Left ventricle myocardium superior (tissue), 1 donor: ENCODE results near the gene ETNK1. TPM values are rescaled to one million over a fixed set of nuclear protein-coding genes. Genes with fewer than 3 reads are reported as not detected.

ENCODE experiments used
- ATAC-seq: fragments of 200-7000 bp; cut with Tn5 transposase; one replicate; pipeline ENCODE4 v1.9.1; 2020; ENCODE audit warnings: mild to moderate bottlenecking, moderate library complexity
- DNase-seq: peaks from one replicate; pipeline ENCODE4 v3.0.0-alpha.2; 2020
- intact Hi-C: fragments of 100-400 bp; cut with micrococcal nuclease; formaldehyde crosslinking; loops from one replicate; pipeline ENCODE4 v1.11.0; 2022
- total RNA-seq: library from RNA; stranded (reverse); fragmentation: NEBNext Ultra II Directional; extraction: Animal tissue kit (Norgen Biotek cat#: 25700); gene quantifications from one replicate; pipeline ENCODE4 v1.2.1, GENCODE V29; 2021
- donor health status: DM: no; HTN: yes; CAD: no; lungs with severe emphysema.

The ETNK1 gene
- total RNA-seq, 1 donor from 2014 or later, result 19.0 TPM

GRCh38 chr12:22722081-22722480 lies 97.1 kb downstream of the ETNK1 start:
- no peak for ATAC-seq
- intact Hi-C loops, result no loop called here
- no peak for DNase-seq

DNA sequence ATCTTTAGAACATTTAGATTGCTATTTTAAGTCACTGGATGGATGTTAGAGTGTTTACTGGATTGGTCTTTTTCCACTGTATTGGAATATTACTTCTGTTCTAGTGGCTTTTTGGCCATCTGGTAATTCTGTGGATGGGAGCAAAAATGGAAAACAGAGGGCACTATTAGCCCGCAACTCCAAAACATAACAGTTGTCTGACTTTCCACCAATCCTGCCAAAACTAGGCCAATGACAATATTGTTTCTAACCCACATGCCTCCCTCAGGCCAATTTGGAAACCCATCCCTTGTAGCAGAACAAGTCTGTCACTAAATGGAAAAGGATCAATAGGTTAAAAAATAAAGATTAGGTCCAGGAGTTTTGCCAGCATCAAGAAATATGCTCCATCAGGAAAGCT lies 97.8 kb downstream of the ETNK1 start:
- DNase-seq, result no peak
- intact Hi-C loops, result no loop called here
- no peak for ATAC-seq

- intact Hi-C loops, result no loop called here
- no peak for ATAC-seq
- DNase-seq, result no peak
Observed at GRCh38 chr12:22728987-22729386, 104.0 kb downstream of the ETNK1 start.

GRCh38 chr12:22729431-22729956 lies 104.5 kb downstream of the ETNK1 start:
- DNase-seq, result no peak
- ATAC-seq, result no peak
- intact Hi-C loops, result no loop called here

GRCh38 chr12:22729957-22730443 lies 105.0 kb downstream of the ETNK1 start:
- ATAC-seq, result peak; percentile 66
- intact Hi-C loops, result no loop called here

GRCh38 chr12:22731236-22731635 lies 106.3 kb downstream of the ETNK1 start:
- intact Hi-C loops, result no loop called here
- no peak for DNase-seq
- ATAC-seq, result no peak

More at GRCh38 chr12:22729957-22730443, 105.0 kb downstream of the ETNK1 start:
- DNase-seq, result no peak

- intact Hi-C loops, result no loop called here
- DNase-seq (no peak), ATAC-seq (no peak)
Observed at GRCh38 chr12:22733756-22734155, 108.8 kb downstream of the ETNK1 start.

DNA sequence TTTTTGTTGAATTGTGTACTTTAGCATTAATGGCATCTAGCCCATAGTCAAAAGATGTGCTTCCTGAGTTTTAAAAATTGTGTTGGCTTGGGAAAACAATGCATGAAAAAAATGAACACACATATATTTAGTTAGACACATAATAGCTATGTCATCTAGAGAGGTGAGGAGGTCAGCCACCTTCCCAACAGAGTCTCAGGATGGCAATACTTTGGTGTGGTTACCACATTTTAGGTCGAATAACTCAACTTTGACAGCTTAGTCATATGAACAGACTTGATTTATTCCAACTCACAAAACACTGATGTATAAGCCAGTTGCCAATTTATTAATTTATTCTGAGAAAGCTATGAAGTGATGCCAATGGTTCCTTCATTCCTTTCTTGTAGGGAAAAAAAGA lies 114.0 kb downstream of the ETNK1 start:
- DNase-seq (no peak), ATAC-seq (no peak)
- intact Hi-C loops, result no loop called here

Other genes starting within 250 kb of the ETNK1 start
- gene C2CD5, start 80.6 kb upstream of the ETNK1 start, total RNA-seq, result 25.4 TPM